K562 (cell line): Measurements from ENCODE around the gene SLC27A4. TPM values are rescaled to one million over a fixed set of nuclear protein-coding genes. Genes with fewer than 3 reads are reported as not detected.
A peak's percentile ranks its signal among the peaks of the same experiment; 100 is the strongest.

ENCODE experiments used
- ATAC-seq: fragments of 200-7000 bp; cut with Tn5 transposase; 3 replicates; pipeline ENCODE4 v1.9.1; 2020; ENCODE audit warnings: moderate library complexity
- BruUV-seq: library from RNA; stranded (reverse); fragments of 400-500 nt; replicated peaks from 2 replicates; lab custom pipeline; 2021; lab: Mats Ljungman, UMichigan
- CTCF ChIA-PET: fragments of 300-600 bp; formaldehyde crosslinking; extraction: SDS; loops from one replicate; lab custom pipeline; 2021; ENCODE audit warnings: low intra/inter-chr PET ratio; lab: Yijun Ruan, JAX
- POLR2A ChIA-PET: fragments of 300-600, 350-650 bp; sonication (Branson Sonifier 250); formaldehyde crosslinking; extraction: SDS; loops from one replicate; lab custom pipeline; 2021; ENCODE audit warnings: antibody characterized with exemption, inconsistent platforms; lab: Yijun Ruan, JAX
- DNase-seq, 4 experiments: peaks; one replicate each; pipeline versions ENCODE4 v3.0.0 to v3.0.0-alpha.2; 2011 to 2018; ENCODE audit warnings: low spot score in 3 of 4, mixed read lengths in 3 of 4; ENCODE audit errors: extremely low read depth in 1 of 4
- FAIRE-seq: peaks from 2 replicates; lab custom pipeline; 2011; peaks lifted over from hg19 to GRCh38; lab: Jason Lieb, UNC
- H2AFZ ChIP-seq: 2 replicates; pipeline ENCODE4 v1.6.0; 2011; ENCODE audit warnings: low read depth, low read length, control low read depth, inconsistent platforms
- H3K27ac ChIP-seq: fragments of 200-600 bp; 3 replicates; pipeline ENCODE4 v1.8.0; 2011; ENCODE audit warnings: low read depth, mild to moderate bottlenecking, control low read depth, inconsistent platforms, low read length, moderate library complexity, mixed read lengths; ENCODE audit errors: extremely low read depth
- H3K27me3 ChIP-seq, 2 experiments: fragments of 300-600 bp in 1 of 2; 2 replicates in 1 of 2; 3 replicates in 1 of 2; pipeline versions ENCODE4 v1.6.0 to v1.8.0; 2011; ENCODE audit warnings: inconsistent platforms in 2 of 2, low read length in 2 of 2, mild to moderate bottlenecking in 1 of 2, mixed read lengths in 1 of 2, moderate library complexity in 1 of 2; ENCODE audit not compliant: control insufficient read depth in 2 of 2, insufficient read depth in 2 of 2
- H3K36me3 ChIP-seq: fragments of 300-600 bp; 3 replicates; pipeline ENCODE4 v1.8.0; 2011; ENCODE audit warnings: mild to moderate bottlenecking, low read length, inconsistent platforms; ENCODE audit not compliant: control insufficient read depth, insufficient read depth
- H3K4me1 ChIP-seq, 2 experiments: fragments of 200-600 bp in 1 of 2; replicated peaks in 1 of 2; 2 replicates in 1 of 2; 3 replicates in 1 of 2; pipeline versions ENCODE4 v1.5.1 to v1.8.0; 2011; ENCODE audit warnings: inconsistent platforms in 2 of 2, low read length in 2 of 2, mild to moderate bottlenecking in 1 of 2, mixed read lengths in 1 of 2, moderate library complexity in 1 of 2; ENCODE audit not compliant: control insufficient read depth in 2 of 2, insufficient read depth in 2 of 2
- H3K4me2 ChIP-seq: 2 replicates; pipeline ENCODE4 v1.6.1; 2011; ENCODE audit warnings: low read length, control low read depth, inconsistent platforms, mixed read lengths; ENCODE audit not compliant: insufficient read depth
- H3K4me3 ChIP-seq: fragments of 200-600 bp; sonication (generic), shearing (Covaris generic); 2 replicates; pipeline ENCODE4 v1.5.1; 2016; ENCODE audit warnings: control low read depth, inconsistent platforms
- H3K79me2 ChIP-seq: fragments of 200-600 bp; 3 replicates; pipeline ENCODE4 v1.8.0; 2011; ENCODE audit warnings: low read length, inconsistent platforms; ENCODE audit not compliant: control insufficient read depth, insufficient read depth
- H3K9ac ChIP-seq, 2 experiments: 2 replicates each; pipeline versions ENCODE4 v1.6.0 to v1.6.1; 2011; ENCODE audit warnings: low read depth in 2 of 2, low read length in 2 of 2, control low read depth in 1 of 2, inconsistent platforms in 1 of 2, mild to moderate bottlenecking in 1 of 2, mixed read lengths in 1 of 2; ENCODE audit not compliant: insufficient read depth in 1 of 2
- H3K9me1 ChIP-seq: one replicate; pipeline ENCODE4 v1.6.0; 2011; ENCODE audit warnings: inconsistent platforms, mild to moderate bottlenecking, low read length, moderate library complexity; ENCODE audit not compliant: control insufficient read depth, insufficient read depth
- H3K9me3 ChIP-seq: replicated peaks from 2 replicates; pipeline ENCODE4 v1.5.1; 2011; ENCODE audit warnings: low read depth, low read length, inconsistent platforms; ENCODE audit not compliant: control insufficient read depth, insufficient read depth
- H4K20me1 ChIP-seq: replicated peaks from 2 replicates; pipeline ENCODE4 v1.6.1; 2011; ENCODE audit warnings: low read length, inconsistent platforms, mixed read lengths; ENCODE audit not compliant: control insufficient read depth, insufficient read depth
- C11orf30 ChIP-seq: fragments of 450-650 bp; IDR thresholded peaks from 2 replicates; pipeline ENCODE4 v1.6.1; 2016; ENCODE audit warnings: low read depth, mild to moderate bottlenecking
- TAF9B ChIP-seq: fragments of 450-650 bp; IDR thresholded peaks from 2 replicates; pipeline ENCODE4 v1.6.1; 2018; ENCODE audit warnings: mild to moderate bottlenecking; ENCODE audit not compliant: partially characterized antibody
- ZKSCAN1 ChIP-seq: fragments of 150-350 bp; IDR thresholded peaks from 2 replicates; pipeline ENCODE4 v1.6.1; 2016; ENCODE audit warnings: low read depth, low read length
- WGBS: fragments of 100-300 bp; shearing (Covaris generic); methylation state at CpG from one replicate; pipeline ENCODE4 v1.1.6; 2016; ENCODE audit warnings: low coverage, mixed read lengths; ENCODE audit not compliant: insufficient coverage; ENCODE audit errors: missing lambda C conversion rate; 5-methylcytosine and 5-hydroxymethylcytosine counted together
- in situ Hi-C: fragments of 300-500 bp; cut with MboI; formaldehyde crosslinking; loops from 4 replicates; pipeline ENCODE4 v1.15.0; 2018; ENCODE audit warnings: inconsistent platforms, mixed read lengths
- intact Hi-C: fragments of 100-400 bp; cut with micrococcal nuclease; formaldehyde crosslinking; loops from 2 replicates; pipeline ENCODE4 v1.14.2; 2022
- polyA plus RNA-seq, 8 experiments: library from polyadenylated mRNA; depleted of rRNA in 4 of 8; stranded (reverse) in 5 of 8; unstranded in 3 of 8; fragments of >200 nt; fragmentation: Nextera tagmentation in 2 of 8; fragmentation: Illumina TruSeq in 1 of 8; extraction: Ambion mirVana in 2 of 8; extraction: Trizol in 1 of 8; gene quantifications; 2 replicates each; pipeline versions ENCODE4 v1.2.1 to v1.2.3, GENCODE V29; 2011 to 2014; ENCODE audit warnings: inconsistent platforms in 1 of 8, missing spikeins in 1 of 8
- total RNA-seq, 7 experiments: library from RNA; depleted of rRNA in 6 of 7; stranded (reverse); fragments of >200 nt in 6 of 7; fragmentation: Illumina TruSeq in 2 of 7; extraction: Trizol in 2 of 7; gene quantifications; 2 replicates each; pipeline versions ENCODE4 v1.2.1 to v1.2.3, GENCODE V29; 2011 to 2021; ENCODE audit warnings: low replicate concordance in 1 of 7
- TF ChIP-seq, protein P1 (sequence below), 2 experiments: fragments of 450-650 bp; conservative IDR thresholded peaks; 2 replicates each; pipeline ENCODE4 v1.6.1; 2017; ENCODE audit warnings: mild to moderate bottlenecking in 2 of 2, moderate library complexity in 2 of 2

SLC27A4 gene
- total and polyA plus RNA-seq, 9 of the 15 experiments (the other 6 are each of a cell fraction or from before 2014, with no cell fraction given) = 0.25 to 35.7 (median 14.0) TPM

- Histone ChIP-seq H3K4me2 (no peak overlapping the region), H2AFZ (no peak overlapping the region), H4K20me1 (no peaks in the 10 kb centered on the region), H3K4me1 (peaks cover 0 to 14% of the 10 kb centered on the region in 2 experiments; a peak in 3 of 5 replicates), H3K27me3 (peaks cover 12 to 26% of the 10 kb centered on the region in 2 experiments), H3K36me3 (peaks cover 4% of the 10 kb centered on the region; the same call in 1 of the 3 replicates), H3K9me1 (no peaks in the 10 kb centered on the region), H3K9ac (0 out of 4 replicates have a peak overlapping the region, but pooled peaks of 1 of the 2 experiments have one; percentile 67), H3K79me2 (no peaks in the 10 kb centered on the region), H3K27ac (no peak overlapping the region), H3K4me3 (no peak overlapping the region), H3K9me3 (no peaks in the 10 kb centered on the region)
- in situ Hi-C loops = no loop called here
- no peak for FAIRE-seq
- TF ChIP-seq ZKSCAN1 (peak; percentile 89), C11orf30 (no peak), TAF9B (no peak)
- TF ChIP-seq, protein P1, sequence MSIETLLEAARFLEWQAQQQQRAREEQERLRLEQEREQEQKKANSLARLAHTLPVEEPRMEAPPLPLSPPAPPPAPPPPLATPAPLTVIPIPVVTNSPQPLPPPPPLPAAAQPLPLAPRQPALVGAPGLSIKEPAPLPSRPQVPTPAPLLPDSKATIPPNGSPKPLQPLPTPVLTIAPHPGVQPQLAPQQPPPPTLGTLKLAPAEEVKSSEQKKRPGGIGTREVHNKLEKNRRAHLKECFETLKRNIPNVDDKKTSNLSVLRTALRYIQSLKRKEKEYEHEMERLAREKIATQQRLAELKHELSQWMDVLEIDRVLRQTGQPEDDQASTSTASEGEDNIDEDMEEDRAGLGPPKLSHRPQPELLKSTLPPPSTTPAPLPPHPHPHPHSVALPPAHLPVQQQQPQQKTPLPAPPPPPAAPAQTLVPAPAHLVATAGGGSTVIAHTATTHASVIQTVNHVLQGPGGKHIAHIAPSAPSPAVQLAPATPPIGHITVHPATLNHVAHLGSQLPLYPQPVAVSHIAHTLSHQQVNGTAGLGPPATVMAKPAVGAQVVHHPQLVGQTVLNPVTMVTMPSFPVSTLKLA (conservative IDR thresholded peaks at IDR 0.05) = no peak
- peak; percentile 57 for ATAC-seq
- CTCF ChIA-PET = no interaction called here
- BruUV-seq = no TSS peak
- intact Hi-C loops = no loop called here
- no peak for DNase-seq
- WGBS = 8% methylated on average over 18 of the region's 19 CpGs
- POLR2A ChIA-PET = interaction anchor here (0.6 to 1.9 kb wide), 2 partner anchors 13 to 26 kb away, joined by 3 to 8 read pairs; partner anchors contain the start of gene URM1
Observed at GRCh38 chr9:128396970-128397613, 56.8 kb downstream of the SLC27A4 start.
